ENCODE results near the gene C1QB. TPM values are rescaled to one million over a fixed set of nuclear protein-coding genes. Genes with fewer than 3 reads are reported as not detected.

Gene C1QB
- total RNA-seq, 1 experiment from 2014 or later, result 0.33 TPM

GRCh38 chr1:22628698-22629444 lies 24.2 kb upstream of the C1QB start:
- Histone ChIP-seq H3K27ac (ENCODE audit: low read length) (no peak overlapping the region), H3K27me3 (ENCODE audit: control insufficient read depth, insufficient read depth, low read length) (peaks cover 9% of the 10 kb centered on the region), H3K4me1 (ENCODE audit: control insufficient read depth, insufficient read depth, low read length) (no peaks in the 10 kb centered on the region), H3K4me3 (ENCODE audit: low read depth in 2 of 2, low read length in 2 of 2) (no peak overlapping the region), H3K9me3 (ENCODE audit: control insufficient read depth, insufficient read depth, low read depth, low read length) (no peaks in the 10 kb centered on the region), H3K36me3 (ENCODE audit: control insufficient read depth, insufficient read depth, low read length) (no peaks in the 10 kb centered on the region)
- DNase-seq (ENCODE audit: low read depth, low spot score) (no peak), ATAC-seq (no peak)
- TF ChIP-seq, protein P1, sequence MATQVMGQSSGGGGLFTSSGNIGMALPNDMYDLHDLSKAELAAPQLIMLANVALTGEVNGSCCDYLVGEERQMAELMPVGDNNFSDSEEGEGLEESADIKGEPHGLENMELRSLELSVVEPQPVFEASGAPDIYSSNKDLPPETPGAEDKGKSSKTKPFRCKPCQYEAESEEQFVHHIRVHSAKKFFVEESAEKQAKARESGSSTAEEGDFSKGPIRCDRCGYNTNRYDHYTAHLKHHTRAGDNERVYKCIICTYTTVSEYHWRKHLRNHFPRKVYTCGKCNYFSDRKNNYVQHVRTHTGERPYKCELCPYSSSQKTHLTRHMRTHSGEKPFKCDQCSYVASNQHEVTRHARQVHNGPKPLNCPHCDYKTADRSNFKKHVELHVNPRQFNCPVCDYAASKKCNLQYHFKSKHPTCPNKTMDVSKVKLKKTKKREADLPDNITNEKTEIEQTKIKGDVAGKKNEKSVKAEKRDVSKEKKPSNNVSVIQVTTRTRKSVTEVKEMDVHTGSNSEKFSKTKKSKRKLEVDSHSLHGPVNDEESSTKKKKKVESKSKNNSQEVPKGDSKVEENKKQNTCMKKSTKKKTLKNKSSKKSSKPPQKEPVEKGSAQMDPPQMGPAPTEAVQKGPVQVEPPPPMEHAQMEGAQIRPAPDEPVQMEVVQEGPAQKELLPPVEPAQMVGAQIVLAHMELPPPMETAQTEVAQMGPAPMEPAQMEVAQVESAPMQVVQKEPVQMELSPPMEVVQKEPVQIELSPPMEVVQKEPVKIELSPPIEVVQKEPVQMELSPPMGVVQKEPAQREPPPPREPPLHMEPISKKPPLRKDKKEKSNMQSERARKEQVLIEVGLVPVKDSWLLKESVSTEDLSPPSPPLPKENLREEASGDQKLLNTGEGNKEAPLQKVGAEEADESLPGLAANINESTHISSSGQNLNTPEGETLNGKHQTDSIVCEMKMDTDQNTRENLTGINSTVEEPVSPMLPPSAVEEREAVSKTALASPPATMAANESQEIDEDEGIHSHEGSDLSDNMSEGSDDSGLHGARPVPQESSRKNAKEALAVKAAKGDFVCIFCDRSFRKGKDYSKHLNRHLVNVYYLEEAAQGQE (IDR thresholded peaks at IDR 0.05; ENCODE audit: insufficient read depth in 1 of 2, low read depth in 2 of 2, low read length in 1 of 2), result no peak
- no peak for TF ChIP-seq TCF7L2 (IDR thresholded peaks at IDR 0.05; ENCODE audit: low read depth, low read length)
- no peak for TF ChIP-seq CTCF (IDR thresholded peaks at IDR 0.05)
- TF ChIP-seq SIN3A (IDR thresholded peaks at IDR 0.05; ENCODE audit: borderline replicate concordance, insufficient read depth, low read depth, low read length), result no peak
- no peak for TF ChIP-seq POLR2AphosphoS5 (IDR thresholded peaks at IDR 0.05; ENCODE audit: low read depth, low read length)
- in situ Hi-C loops (cut with HindIII; ENCODE audit: low pct_unique_long_range_greater_than_20kb, low sequenced_read_pairs), result no loop called here
- POLR2A ChIA-PET, result interaction anchor here (0.7 kb wide), 1 partner anchor 226 kb away, joined by 3 read pairs; no protein-coding TSS in a partner anchor
- no TSS peak for BruUV-seq (replicated peaks)
- CTCF ChIA-PET, result no interaction called here
- intact Hi-C loops (cut with micrococcal nuclease; ENCODE audit: unreplicated experiment), result no loop called here

- H3K9me3 ChIP-seq (ENCODE audit: control insufficient read depth, insufficient read depth, low read depth, low read length), result no peaks in the 10 kb centered on the region
- H3K27ac ChIP-seq (ENCODE audit: low read length), result no peak overlapping the region
- ChIA-PET POLR2A (no interaction called here), CTCF (no interaction called here)
- ATAC-seq (no peak), DNase-seq (ENCODE audit: low read depth, low spot score) (no peak)
- no TSS peak for BruUV-seq (replicated peaks)
- peaks cover 10% of the 10 kb centered on the region for H3K27me3 ChIP-seq (ENCODE audit: control insufficient read depth, insufficient read depth, low read length)
- no peaks in the 10 kb centered on the region for H3K36me3 ChIP-seq (ENCODE audit: control insufficient read depth, insufficient read depth, low read length)
- H3K4me3 ChIP-seq (ENCODE audit: low read depth in 2 of 2, low read length in 2 of 2), result no peak overlapping the region
- TF ChIP-seq, protein P1 (IDR thresholded peaks at IDR 0.05; ENCODE audit: insufficient read depth in 1 of 2, low read depth in 2 of 2, low read length in 1 of 2), result no peak
- no peak for TF ChIP-seq POLR2AphosphoS5 (IDR thresholded peaks at IDR 0.05; ENCODE audit: low read depth, low read length)
- TF ChIP-seq TCF7L2 (IDR thresholded peaks at IDR 0.05; ENCODE audit: low read depth, low read length), result no peak
- TF ChIP-seq CTCF (IDR thresholded peaks at IDR 0.05), result no peak
- TF ChIP-seq SIN3A (IDR thresholded peaks at IDR 0.05; ENCODE audit: borderline replicate concordance, insufficient read depth, low read depth, low read length), result no peak
- no peaks in the 10 kb centered on the region for H3K4me1 ChIP-seq (ENCODE audit: control insufficient read depth, insufficient read depth, low read length)
- intact Hi-C loops (cut with micrococcal nuclease; ENCODE audit: unreplicated experiment) (no loop called here), in situ Hi-C loops (cut with HindIII; ENCODE audit: low pct_unique_long_range_greater_than_20kb, low sequenced_read_pairs) (no loop called here)
Measured at GRCh38 chr1:22629886-22630285, 23.1 kb upstream of the C1QB start.

Measured in Panc1 (cell line).